ENCODE results near the gene MTAP. TPM values are rescaled to one million over a fixed set of nuclear protein-coding genes. Genes with fewer than 3 reads are reported as not detected.

The MTAP gene
- total RNA-seq, 3 donors from 2014 or later, result 20.8 to 40.2 (median 29.5) TPM

DNA sequence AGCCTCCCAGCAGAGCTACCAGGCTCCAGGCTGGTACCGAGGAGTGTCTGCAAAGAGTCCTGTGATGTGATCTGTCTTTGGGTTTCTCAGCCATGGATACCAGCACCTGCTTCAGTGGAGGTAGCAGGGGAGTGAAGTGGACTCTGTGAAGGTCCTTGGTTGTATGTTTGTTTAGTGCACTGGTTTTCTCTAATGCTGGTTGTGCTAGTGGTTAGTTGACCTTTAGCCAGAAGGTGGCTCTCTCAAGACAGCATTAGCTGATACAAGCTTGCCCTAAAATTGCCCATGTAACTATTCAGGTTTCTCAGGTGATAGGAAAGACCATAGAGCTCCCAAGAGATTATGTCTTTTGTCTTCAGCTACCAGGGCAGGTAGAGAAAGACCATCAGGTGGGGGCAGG lies 87.2 kb downstream of the MTAP start:
- H3K4me3 ChIP-seq, result no peak overlapping the region
- intact Hi-C loops (cut with DNase I; ENCODE audit: low total_unique reads), result no loop called here
- TF ChIP-seq, protein P1, sequence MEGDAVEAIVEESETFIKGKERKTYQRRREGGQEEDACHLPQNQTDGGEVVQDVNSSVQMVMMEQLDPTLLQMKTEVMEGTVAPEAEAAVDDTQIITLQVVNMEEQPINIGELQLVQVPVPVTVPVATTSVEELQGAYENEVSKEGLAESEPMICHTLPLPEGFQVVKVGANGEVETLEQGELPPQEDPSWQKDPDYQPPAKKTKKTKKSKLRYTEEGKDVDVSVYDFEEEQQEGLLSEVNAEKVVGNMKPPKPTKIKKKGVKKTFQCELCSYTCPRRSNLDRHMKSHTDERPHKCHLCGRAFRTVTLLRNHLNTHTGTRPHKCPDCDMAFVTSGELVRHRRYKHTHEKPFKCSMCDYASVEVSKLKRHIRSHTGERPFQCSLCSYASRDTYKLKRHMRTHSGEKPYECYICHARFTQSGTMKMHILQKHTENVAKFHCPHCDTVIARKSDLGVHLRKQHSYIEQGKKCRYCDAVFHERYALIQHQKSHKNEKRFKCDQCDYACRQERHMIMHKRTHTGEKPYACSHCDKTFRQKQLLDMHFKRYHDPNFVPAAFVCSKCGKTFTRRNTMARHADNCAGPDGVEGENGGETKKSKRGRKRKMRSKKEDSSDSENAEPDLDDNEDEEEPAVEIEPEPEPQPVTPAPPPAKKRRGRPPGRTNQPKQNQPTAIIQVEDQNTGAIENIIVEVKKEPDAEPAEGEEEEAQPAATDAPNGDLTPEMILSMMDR (IDR thresholded peaks at IDR 0.05), result no peak
- TF ChIP-seq POLR2A (IDR thresholded peaks at IDR 0.05), result no peak
- no peak for TF ChIP-seq POLR2AphosphoS5 (IDR thresholded peaks at IDR 0.05)
- no peaks in the 10 kb centered on the region for H3K27me3 ChIP-seq
- no peaks in the 10 kb centered on the region for H3K36me3 ChIP-seq
- no peak overlapping the region for H3K27ac ChIP-seq
- no peak for DNase-seq (ENCODE audit: low spot score in 2 of 2)
- peaks cover 4 to 24% of the 10 kb centered on the region in 2 donors for H3K9me3 ChIP-seq
- H3K4me1 ChIP-seq, result no peaks in the 10 kb centered on the region

DNA sequence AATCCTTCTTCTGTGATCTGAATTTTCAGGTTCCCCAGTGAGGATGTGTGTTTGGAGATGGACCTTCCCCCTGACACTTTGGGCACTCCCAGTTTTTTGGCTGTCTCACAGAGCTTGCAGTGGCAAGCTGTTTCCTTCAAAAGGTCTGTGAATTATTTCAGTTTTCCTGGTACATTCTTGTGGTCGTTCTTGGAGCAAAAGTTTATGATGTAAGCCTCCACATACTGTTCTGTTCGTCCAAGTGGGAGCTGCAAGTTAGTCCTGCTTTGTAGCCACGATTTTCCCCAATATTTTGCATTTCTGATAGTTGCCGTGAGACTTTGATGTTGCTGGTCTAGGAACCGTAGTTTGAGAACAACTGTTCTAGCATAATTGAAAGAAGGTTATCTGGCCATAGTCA lies 88.3 kb downstream of the MTAP start:
- TF ChIP-seq, protein P1 (IDR thresholded peaks at IDR 0.05), result no peak
- TF ChIP-seq POLR2AphosphoS5 (IDR thresholded peaks at IDR 0.05), result no peak
- no peak for TF ChIP-seq POLR2A (IDR thresholded peaks at IDR 0.05)
- Histone ChIP-seq H3K4me1 (no peaks in the 10 kb centered on the region), H3K9me3 (peaks cover 10 to 27% of the 10 kb centered on the region in 2 donors), H3K27ac (no peak overlapping the region), H3K4me3 (no peak overlapping the region), H3K36me3 (no peaks in the 10 kb centered on the region), H3K27me3 (no peaks in the 10 kb centered on the region)
- no peak for DNase-seq (ENCODE audit: low spot score in 2 of 2)
- intact Hi-C loops (cut with DNase I; ENCODE audit: low total_unique reads), result no loop called here

DNA sequence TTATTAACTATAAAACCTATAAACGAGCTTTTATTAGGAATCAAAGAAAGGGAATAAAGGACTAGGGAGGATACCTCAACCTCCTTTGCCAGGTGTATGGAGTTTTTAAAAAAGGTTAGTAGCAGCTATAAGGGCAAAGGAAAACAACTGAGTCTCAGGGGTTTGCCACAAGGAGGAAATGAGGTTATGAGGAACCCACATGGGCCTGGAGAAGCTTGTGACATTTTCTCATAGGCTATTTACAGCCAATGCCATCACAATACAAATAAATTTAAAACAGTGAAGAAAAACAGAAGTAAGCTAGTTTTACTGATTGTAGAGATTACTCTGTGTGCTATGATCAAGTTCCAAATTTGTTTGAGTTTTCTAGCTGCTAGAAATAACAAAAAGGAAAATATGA lies 99.1 kb downstream of the MTAP start:
- Histone ChIP-seq H3K4me3 (no peak overlapping the region), H3K4me1 (no peaks in the 10 kb centered on the region), H3K27ac (no peak overlapping the region), H3K27me3 (no peaks in the 10 kb centered on the region), H3K36me3 (peaks cover 5% of the 10 kb centered on the region), H3K9me3 (peaks cover 40 to 53% of the 10 kb centered on the region in 2 donors)
- TF ChIP-seq POLR2A (IDR thresholded peaks at IDR 0.05) (no peak), POLR2AphosphoS5 (IDR thresholded peaks at IDR 0.05) (no peak)
- TF ChIP-seq, protein P1 (IDR thresholded peaks at IDR 0.05), result no peak
- no peak for DNase-seq (ENCODE audit: low spot score in 2 of 2)
- intact Hi-C loops (cut with DNase I; ENCODE audit: low total_unique reads), result no loop called here

DNA sequence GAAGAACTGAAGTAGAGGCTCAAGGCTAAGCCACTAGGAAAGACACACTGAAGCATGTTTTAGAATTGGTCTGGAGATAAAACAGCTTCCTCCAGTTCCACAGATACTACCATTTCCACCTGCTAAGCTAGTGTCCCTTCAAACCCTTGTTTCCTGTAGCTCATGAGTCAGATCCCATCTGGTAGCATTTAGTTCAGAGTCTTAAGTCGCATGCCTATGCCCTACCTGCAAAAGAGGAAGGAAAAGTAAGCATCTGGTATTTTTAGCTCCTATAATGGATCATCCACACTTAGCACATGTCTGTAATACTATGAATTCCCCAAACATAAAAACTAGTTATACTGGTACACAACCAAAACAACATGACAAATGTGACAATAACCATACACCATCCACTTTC lies 99.7 kb downstream of the MTAP start:
- peaks cover 36 to 55% of the 10 kb centered on the region in 2 donors for H3K9me3 ChIP-seq
- H3K36me3 ChIP-seq, result peaks cover 5% of the 10 kb centered on the region
- no peaks in the 10 kb centered on the region for H3K27me3 ChIP-seq
- H3K4me3 ChIP-seq, result no peak overlapping the region
- intact Hi-C loops (cut with DNase I; ENCODE audit: low total_unique reads), result no loop called here
- DNase-seq (ENCODE audit: low spot score in 2 of 2), result no peak
- H3K27ac ChIP-seq, result no peak overlapping the region
- H3K4me1 ChIP-seq, result no peaks in the 10 kb centered on the region
- TF ChIP-seq, protein P1 (IDR thresholded peaks at IDR 0.05), result no peak
- no peak for TF ChIP-seq POLR2A (IDR thresholded peaks at IDR 0.05)
- TF ChIP-seq POLR2AphosphoS5 (IDR thresholded peaks at IDR 0.05), result no peak

DNA sequence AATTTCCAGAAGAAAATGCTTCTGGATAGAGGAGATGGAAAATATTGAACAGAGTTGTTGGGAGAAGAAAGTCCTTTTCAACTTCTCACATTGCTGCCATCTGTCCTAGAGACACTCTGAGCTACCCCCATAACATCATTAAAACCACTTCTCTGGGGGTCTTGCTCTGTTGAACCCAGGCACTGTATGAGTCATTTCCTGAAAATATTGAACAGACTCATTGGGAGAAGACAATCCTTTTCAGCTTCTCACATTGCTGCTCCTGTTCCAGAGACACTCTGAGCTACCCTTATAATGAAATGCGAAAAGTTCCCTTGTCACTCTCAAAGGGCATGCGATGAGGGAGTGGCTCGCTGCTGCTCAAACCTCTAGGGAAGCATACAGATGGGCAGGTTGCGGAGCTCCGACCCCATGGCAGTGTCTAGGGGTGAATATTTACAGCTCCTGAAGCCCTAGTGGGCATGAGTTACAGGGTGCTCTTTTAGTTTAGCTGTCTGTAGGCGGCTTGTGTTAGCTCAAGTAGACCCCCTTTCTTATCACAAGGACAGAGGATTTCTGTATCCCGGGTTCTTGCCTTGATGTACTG lies 101.0 kb downstream of the MTAP start:
- TF ChIP-seq POLR2A (IDR thresholded peaks at IDR 0.05) (no peak), POLR2AphosphoS5 (IDR thresholded peaks at IDR 0.05) (no peak)
- TF ChIP-seq, protein P1 (IDR thresholded peaks at IDR 0.05), result no peak
- intact Hi-C loops (cut with DNase I; ENCODE audit: low total_unique reads), result no loop called here
- Histone ChIP-seq H3K36me3 (peaks cover 10% of the 10 kb centered on the region), H3K27me3 (no peaks in the 10 kb centered on the region), H3K4me1 (no peaks in the 10 kb centered on the region), H3K4me3 (no peak overlapping the region), H3K9me3 (peaks cover 28 to 53% of the 10 kb centered on the region in 2 donors), H3K27ac (no peak overlapping the region)
- no peak for DNase-seq (ENCODE audit: low spot score in 2 of 2)

Data from breast epithelium (tissue), 4 donors.